NOMO-1 (cell line): ENCODE measurements around the gene CD44.

Experiments used
- DNase-seq, 2 experiments: peaks; one replicate each; lab custom pipeline; 2025; ENCODE audit not compliant: unreplicated experiment in 2 of 2; lab: John Stamatoyannopoulos, UW

The CD44 gene

DNA sequence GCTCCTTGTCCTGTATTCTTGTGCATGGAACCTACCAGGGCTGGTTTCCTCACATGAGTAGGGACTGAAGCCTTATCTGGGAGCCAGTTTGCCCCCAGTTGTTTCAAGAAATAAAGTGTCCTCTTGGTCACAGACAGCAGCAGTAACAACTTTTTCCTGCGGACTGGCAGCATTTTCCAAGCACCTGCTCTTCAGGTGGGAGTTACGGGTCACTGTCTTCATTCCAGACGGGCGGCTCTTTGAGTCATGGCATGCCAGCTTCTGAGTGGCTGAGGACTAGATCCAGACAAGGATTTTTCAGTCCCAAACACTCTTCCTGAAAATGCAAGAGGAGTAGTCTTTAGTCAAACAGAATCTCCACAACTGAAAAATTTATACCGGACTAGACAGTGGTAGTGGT lies 2.7 kb upstream of the CD44 start:
- no peak for DNase-seq

DNA sequence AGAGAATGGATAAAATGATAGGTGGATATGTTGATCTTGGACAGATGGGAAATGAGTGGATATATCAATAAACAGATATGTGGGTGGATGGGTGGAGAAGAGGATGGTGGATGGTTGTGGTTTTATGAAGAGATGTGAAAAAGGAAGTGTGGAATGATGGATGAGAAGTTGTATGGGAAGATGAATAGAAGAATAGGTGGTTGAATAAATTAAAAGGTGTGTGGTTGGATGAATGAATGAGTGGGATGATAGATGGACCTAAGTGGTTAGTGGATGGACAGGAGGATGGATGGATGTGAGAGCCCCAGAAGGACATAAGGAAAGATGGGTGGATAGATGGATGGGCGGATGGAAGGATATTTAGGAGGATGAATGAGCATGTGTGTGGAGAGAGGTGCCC lies 913 bp upstream of the CD44 start:
- DNase-seq: no peak

- DNase-seq: no peak
Measured at GRCh38 chr11:35138606-35138942, 397 bp upstream of the CD44 start.

- peak in 1 of 2 experiments; percentile 30 for DNase-seq
Measured at GRCh38 chr11:35139722-35140282, 831 bp downstream of the CD44 start.

DNA sequence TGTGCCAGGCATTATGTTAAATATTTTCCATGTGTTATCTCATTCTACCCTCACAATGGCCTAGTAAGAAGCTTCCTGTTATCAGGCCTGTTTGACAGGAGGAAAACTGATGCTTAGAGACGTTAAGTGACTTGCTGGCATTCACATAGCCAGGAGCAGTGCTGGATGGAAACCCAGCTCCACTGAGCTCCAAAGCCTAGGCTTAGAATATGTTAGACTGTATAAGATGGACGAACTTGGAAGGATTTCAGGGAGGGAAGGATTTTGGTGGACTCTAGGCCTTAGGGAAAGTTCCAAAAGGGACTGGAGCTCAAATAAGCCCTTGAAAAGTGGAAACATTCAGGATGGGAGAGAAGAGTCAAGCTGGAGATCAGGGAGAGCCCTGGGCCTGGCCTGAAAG lies 2.1 kb downstream of the CD44 start:
- DNase-seq: peak in 1 of 2 experiments; percentile 18

DNA sequence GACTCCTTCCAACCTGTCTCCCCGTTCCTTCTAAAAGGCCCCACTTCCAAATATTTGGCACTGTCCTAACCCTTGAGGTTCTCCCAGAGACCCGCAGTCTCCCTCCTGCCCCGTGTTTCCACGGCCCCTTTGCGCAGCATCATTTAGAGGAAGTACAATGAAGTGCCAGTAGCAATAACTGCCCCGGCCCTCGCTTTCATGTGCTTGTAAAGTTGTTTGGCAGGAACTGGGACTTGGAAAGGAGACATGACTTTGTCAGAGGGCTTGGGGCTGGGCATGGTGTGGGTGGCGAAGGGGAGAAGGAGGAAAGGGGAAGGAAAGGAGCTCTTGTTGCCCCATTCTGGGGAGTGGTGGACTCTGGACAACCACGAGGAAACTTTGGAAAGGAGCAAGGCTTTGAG lies 2.6 kb downstream of the CD44 start:
- DNase-seq: peak; percentile 84 to 87

GRCh38 chr11:35142481-35143075 lies 3.6 kb downstream of the CD44 start:
- no peak for DNase-seq

GRCh38 chr11:35143297-35144135 lies 4.5 kb downstream of the CD44 start:
- DNase-seq: no peak

- DNase-seq: peak; percentile 72 to 94
Measured at GRCh38 chr11:35144136-35144741, 5.3 kb downstream of the CD44 start.

GRCh38 chr11:35144806-35145205 lies 5.8 kb downstream of the CD44 start:
- peak in 1 of 2 experiments; percentile 14 for DNase-seq

GRCh38 chr11:35145271-35145670 lies 6.3 kb downstream of the CD44 start:
- no peak for DNase-seq

- DNase-seq: no peak
Measured at GRCh38 chr11:35146074-35146521, 7.1 kb downstream of the CD44 start.

DNA sequence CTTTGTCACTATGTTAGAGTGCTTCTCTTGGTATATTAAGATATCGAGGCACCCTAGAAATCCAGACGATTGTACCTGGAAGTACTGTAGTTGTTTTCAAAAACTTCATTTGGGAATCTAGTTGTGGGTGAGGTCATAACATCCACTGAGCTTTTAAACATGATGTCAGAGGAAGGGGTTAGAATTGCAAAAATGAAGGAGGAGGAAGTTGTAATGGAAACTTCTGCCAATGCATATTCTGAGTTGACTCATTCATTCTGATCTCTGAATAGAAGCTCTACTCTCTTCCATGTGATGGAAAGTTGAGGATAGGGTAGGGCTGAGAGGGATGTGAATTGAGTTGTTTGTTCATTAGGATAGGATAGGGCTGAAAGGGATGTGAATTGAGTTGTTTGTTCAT lies 7.7 kb downstream of the CD44 start:
- peak in 1 of 2 experiments; percentile 22 for DNase-seq

- no peak for DNase-seq
Measured at GRCh38 chr11:35147235-35147634, 8.3 kb downstream of the CD44 start.

GRCh38 chr11:35148163-35148837 lies 9.3 kb downstream of the CD44 start:
- DNase-seq: no peak

GRCh38 chr11:35150454-35150853 lies 11.5 kb downstream of the CD44 start:
- no peak for DNase-seq

DNA sequence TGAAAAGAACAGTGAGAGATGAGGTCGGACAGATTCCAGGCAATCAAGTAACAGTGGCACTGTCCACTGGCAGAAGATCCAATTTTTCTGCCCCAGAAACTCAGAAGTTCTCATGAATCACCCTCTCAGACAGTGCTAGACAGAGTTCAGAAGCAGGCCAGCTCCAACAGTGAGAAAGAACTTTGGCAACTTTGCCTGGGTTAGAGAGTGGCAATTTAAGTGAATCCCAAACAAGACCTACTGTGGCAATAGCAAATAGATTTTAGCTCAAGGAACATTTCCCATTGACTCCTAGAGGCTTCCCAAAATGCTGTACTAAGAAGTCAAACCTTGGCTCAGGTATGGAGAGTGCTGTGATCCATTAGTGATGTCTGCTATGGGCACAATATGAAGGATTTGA lies 12.3 kb downstream of the CD44 start:
- DNase-seq: no peak

DNA sequence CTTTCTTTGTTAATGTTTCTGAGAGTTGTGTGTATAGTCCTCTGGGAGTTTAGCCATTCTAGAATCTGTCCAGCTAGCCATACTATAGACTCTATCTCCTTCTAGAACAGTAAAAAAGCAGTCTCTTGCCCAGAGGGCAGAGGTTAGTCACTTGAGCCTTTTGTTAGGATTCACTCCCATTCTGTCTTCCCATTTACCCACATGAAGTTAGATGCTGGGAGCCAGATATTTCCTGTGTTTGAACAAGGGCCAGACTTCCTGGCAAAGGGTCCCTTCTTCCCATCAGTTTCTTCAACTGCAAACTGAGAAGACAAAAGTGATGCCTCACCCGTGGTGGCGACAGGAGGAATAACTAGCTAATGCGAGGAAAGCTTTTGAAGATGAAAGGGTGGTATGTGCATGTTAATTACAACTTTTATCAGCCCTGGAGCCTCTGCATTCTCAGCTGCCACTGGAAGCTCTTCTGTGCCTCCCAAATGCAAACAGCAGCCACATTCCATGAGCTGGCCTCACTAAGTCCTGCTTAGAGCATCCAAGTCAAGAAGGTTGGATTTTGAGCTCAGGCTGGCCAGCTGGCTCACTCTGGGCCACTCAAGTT lies 12.8 kb downstream of the CD44 start:
- DNase-seq: no peak

DNA sequence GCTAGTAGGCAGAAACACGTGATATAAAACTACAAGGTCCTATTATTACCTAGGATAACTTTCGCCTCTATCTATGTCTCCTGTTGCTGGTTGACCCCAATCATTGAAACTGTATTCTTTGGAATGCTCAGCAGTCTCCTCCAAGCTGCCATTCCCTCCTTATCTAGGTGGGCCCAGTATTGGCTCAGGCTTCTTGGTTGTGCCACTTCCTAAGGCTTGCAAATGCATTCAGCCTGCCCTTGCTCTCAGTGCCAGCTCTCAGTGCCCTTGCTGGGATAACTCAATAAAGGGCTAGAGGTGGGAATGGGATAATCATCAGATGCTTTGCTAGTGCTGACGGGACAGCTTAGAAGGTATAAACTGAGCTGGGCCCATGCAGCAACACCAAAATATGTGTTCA lies 13.6 kb downstream of the CD44 start:
- DNase-seq: no peak

- DNase-seq: no peak
Measured at GRCh38 chr11:35153280-35153679, 14.3 kb downstream of the CD44 start.

GRCh38 chr11:35154952-35155351 lies 16.0 kb downstream of the CD44 start:
- DNase-seq: no peak
